NT2/D1 (cell line): ENCODE measurements around the gene YPEL5.

ENCODE experiments used
- DNase-seq: peaks from one replicate; pipeline ENCODE4 v3.0.0-alpha.2; 2011; ENCODE audit warnings: low read depth, low spot score
- H3K27me3 ChIP-seq: 2 replicates; pipeline ENCODE4 v1.6.0; 2011; ENCODE audit warnings: mild to moderate bottlenecking; ENCODE audit not compliant: insufficient read length, insufficient read depth
- H3K36me3 ChIP-seq: 2 replicates; pipeline ENCODE4 v1.6.1; 2011; ENCODE audit warnings: mild to moderate bottlenecking, low read length, mixed read lengths; ENCODE audit not compliant: insufficient read depth, insufficient read length
- H3K4me1 ChIP-seq: 2 replicates; pipeline ENCODE4 v1.5.1; 2011; ENCODE audit not compliant: insufficient read depth, insufficient read length
- H3K4me3 ChIP-seq: 2 replicates; pipeline ENCODE4 v1.5.1; 2011; ENCODE audit warnings: low read depth; ENCODE audit not compliant: insufficient read length
- H3K9ac ChIP-seq: 2 replicates; pipeline ENCODE4 v1.6.0; 2011; ENCODE audit warnings: low read depth; ENCODE audit not compliant: insufficient read length
- H3K9me3 ChIP-seq: 2 replicates; pipeline ENCODE4 v1.5.1; 2011; ENCODE audit warnings: mild to moderate bottlenecking, low read length; ENCODE audit not compliant: insufficient read depth
- SUZ12 ChIP-seq: IDR thresholded peaks from 2 replicates; pipeline ENCODE4 v1.6.1; 2011; ENCODE audit not compliant: insufficient read length, insufficient read depth; ENCODE audit errors: extremely low read depth
- YY1 ChIP-seq: IDR thresholded peaks from 2 replicates; pipeline ENCODE4 v1.6.1; 2011; ENCODE audit not compliant: insufficient read length, insufficient read depth
- ZNF274 ChIP-seq: IDR thresholded peaks from 2 replicates; pipeline ENCODE4 v1.6.1; 2011; ENCODE audit warnings: mild to moderate bottlenecking, low read depth, low read length

The YPEL5 gene

DNA sequence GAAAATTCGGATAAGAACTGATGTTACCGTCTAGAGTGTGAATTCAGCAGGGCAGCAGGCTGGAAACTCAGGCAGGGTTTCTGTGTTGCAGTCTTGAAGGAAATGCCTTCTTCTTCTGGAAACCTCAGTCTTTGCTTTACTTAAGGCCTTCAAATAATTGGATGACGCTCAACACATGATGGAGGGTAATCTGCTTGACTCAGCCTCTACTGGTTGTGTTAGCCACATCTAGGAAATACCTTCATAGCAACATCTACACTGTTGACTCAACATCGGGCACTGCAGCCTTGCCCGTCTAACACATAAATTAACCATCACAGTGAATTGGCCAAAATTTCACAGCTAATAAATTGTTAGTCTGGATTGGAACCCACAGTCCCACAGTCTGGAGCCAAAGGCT lies 37.2 kb downstream of the YPEL5 start:
- TF ChIP-seq YY1 (no peak), ZNF274 (no peak), SUZ12 (no peak)
- Histone ChIP-seq H3K27me3 (no peaks in the 10 kb centered on the region), H3K9me3 (no peaks in the 10 kb centered on the region), H3K9ac (no peak overlapping the region), H3K36me3 (no peaks in the 10 kb centered on the region), H3K4me3 (no peak overlapping the region), H3K4me1 (no peaks in the 10 kb centered on the region)
- DNase-seq = no peak

DNA sequence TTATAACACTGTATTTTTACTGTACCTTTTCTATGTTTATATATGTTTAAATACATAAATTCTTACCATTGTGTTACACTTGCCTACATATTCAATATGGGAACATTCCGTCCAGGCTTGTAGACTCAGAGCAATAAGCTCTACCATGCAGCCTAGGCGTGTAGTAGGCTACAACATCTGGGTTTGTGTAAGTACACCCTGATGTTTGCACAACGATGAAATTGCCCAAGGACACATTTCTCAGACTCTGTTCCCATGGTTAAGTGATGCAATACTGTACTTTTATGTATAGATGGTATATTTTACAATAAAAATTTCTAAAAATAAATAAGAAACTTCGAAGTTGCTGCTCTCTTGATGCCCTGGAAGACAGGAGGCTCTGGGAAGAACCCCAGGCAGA lies 38.4 kb downstream of the YPEL5 start:
- DNase-seq = no peak
- no peak overlapping the region for H3K4me3 ChIP-seq
- TF ChIP-seq YY1 (no peak), SUZ12 (no peak), ZNF274 (no peak)

DNA sequence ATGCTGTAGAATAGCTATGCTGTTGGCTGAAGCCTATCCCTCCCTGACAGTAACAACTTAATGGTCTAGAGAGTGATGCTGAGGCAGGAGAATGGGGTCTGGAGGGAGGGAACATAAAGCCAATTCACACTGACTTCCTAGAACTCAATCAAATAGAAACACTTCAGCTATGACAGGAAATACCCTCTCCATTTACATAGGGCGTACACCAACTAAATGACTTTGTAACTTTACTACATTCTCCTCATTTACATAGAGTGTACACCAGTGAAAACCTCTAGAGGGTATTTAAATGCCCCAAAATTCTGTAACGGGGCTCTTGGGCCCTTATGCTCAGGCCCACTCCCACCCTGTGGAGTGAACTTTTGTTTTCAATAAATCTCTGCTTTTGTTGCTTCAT lies 41.5 kb downstream of the YPEL5 start:
- Histone ChIP-seq H3K4me3 (no peak overlapping the region), H3K9ac (no peak overlapping the region), H3K36me3 (no peaks in the 10 kb centered on the region), H3K4me1 (no peaks in the 10 kb centered on the region), H3K9me3 (peaks cover 7% of the 10 kb centered on the region; the same call in 1 of the 2 replicates), H3K27me3 (no peaks in the 10 kb centered on the region)
- no peak for TF ChIP-seq SUZ12
- no peak for TF ChIP-seq YY1
- no peak for TF ChIP-seq ZNF274
- no peak for DNase-seq

More for the DNA sequence above, 38.4 kb downstream of the YPEL5 start:
- no peak overlapping the region for H3K9ac ChIP-seq
- no peaks in the 10 kb centered on the region for H3K27me3 ChIP-seq
- no peaks in the 10 kb centered on the region for H3K4me1 ChIP-seq
- peaks cover 7% of the 10 kb centered on the region; the same call in 1 of the 2 replicates for H3K9me3 ChIP-seq
- no peaks in the 10 kb centered on the region for H3K36me3 ChIP-seq

DNA sequence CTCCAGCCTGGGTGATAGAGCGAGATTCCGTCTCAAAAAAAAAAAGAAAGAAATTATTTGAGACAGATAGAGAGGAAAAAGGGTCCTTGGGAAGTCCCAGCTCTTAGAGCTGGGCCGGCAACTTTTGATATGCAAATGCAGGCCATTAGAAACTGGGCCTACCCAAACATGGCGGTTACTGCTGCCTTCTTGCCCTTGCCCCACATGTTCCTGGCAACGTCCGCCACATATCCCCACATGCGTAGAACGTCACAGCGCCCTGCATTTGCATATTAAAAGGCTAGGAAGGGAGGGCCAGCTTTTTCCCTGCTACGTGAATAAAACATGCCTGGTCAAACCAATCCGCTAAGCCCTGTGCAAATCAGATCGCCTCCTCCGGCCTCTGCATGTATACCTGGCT lies 43.8 kb downstream of the YPEL5 start:
- Histone ChIP-seq H3K36me3 (no peaks in the 10 kb centered on the region), H3K4me3 (no peak overlapping the region), H3K27me3 (no peaks in the 10 kb centered on the region), H3K9ac (no peak overlapping the region), H3K4me1 (no peaks in the 10 kb centered on the region), H3K9me3 (peaks cover 7% of the 10 kb centered on the region; the same call in 1 of the 2 replicates)
- TF ChIP-seq YY1 = no peak
- TF ChIP-seq SUZ12 = no peak
- no peak for TF ChIP-seq ZNF274
- no peak for DNase-seq

DNA sequence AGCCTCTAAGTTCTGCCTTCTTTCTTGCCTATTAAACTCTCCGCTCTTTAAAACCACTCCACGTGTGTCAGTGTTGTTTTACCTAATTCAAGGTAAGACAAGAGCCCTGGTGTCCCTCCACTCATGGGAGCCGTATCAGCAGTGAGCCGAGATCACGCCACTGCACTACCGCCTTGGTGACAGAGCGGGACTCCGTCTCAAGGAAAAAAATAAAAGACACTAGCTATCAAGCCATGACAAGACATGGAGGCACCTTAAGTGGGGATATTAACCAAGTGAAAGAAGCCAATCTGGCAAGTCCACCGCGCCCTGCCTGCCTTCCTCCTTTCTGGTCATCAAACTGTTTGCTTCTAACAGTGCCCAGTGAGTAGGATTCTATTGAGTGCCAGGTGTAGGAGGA lies 44.3 kb downstream of the YPEL5 start:
- no peak overlapping the region for H3K4me3 ChIP-seq
- TF ChIP-seq SUZ12 = no peak
- TF ChIP-seq YY1 = no peak
- TF ChIP-seq ZNF274 = no peak

DNA sequence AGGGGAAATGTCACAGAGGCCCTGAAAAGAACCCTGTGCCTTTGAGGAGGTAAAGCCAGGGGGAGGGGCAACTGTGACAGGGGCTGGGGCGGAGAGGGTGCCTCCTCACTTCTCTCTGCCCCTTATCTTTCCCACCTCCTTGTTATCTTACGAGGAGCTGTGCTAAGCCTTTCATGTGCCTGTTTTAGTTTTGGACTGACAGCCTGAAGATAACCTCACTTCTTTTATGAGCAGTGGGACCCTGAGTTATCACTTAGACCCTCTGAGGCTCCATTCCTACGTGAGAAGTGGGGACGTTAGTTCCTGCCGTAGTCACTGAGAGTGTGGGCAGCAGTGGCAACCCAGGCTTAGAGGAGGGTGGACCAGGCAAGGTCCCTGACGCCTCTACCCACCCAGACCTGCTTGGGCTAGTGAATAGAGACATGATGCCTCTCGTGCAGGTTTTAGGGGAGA lies 45.0 kb downstream of the YPEL5 start:
- no peak overlapping the region for H3K9ac ChIP-seq
- no peak for TF ChIP-seq YY1
- no peak for TF ChIP-seq ZNF274
- no peak for TF ChIP-seq SUZ12
- no peaks in the 10 kb centered on the region for H3K4me1 ChIP-seq
- no peaks in the 10 kb centered on the region for H3K36me3 ChIP-seq
- no peaks in the 10 kb centered on the region for H3K27me3 ChIP-seq
- H3K4me3 ChIP-seq = no peak overlapping the region
- H3K9me3 ChIP-seq = peaks cover 7% of the 10 kb centered on the region; the same call in 1 of the 2 replicates
- DNase-seq = no peak

More for the DNA sequence above, 44.3 kb downstream of the YPEL5 start:
- no peak for DNase-seq
- Histone ChIP-seq H3K27me3 (no peaks in the 10 kb centered on the region), H3K9me3 (peaks cover 7% of the 10 kb centered on the region; the same call in 1 of the 2 replicates), H3K4me1 (no peaks in the 10 kb centered on the region), H3K9ac (no peak overlapping the region), H3K36me3 (no peaks in the 10 kb centered on the region)

DNA sequence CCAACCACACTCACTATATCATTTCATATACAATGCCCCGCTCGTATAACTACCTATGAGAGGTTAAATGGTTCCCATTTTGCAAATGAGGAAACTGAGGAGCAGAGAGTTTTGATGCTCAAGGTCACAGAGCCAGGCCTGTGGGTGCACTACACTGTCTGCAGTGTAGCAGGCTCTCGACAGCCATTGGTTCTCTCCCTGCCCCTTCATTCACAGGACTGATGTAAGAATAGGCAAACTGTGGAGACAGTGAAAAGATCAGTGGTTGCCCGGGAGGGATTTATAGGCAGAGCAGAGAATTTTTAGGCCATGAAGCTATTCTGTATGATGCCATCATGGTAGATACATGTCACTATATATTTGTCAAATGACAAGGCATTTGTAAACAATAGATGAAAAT lies 45.5 kb downstream of the YPEL5 start:
- DNase-seq = no peak
- H3K36me3 ChIP-seq = no peaks in the 10 kb centered on the region

More for the DNA sequence above, 45.5 kb downstream of the YPEL5 start:
- no peak for TF ChIP-seq SUZ12
- no peak for TF ChIP-seq YY1
- no peak for TF ChIP-seq ZNF274
- H3K9ac ChIP-seq = no peak overlapping the region
- no peak overlapping the region for H3K4me3 ChIP-seq
- H3K27me3 ChIP-seq = no peaks in the 10 kb centered on the region
- peaks cover 7% of the 10 kb centered on the region; the same call in 1 of the 2 replicates for H3K9me3 ChIP-seq
- H3K4me1 ChIP-seq = no peaks in the 10 kb centered on the region
